OCI-LY1 (cell line): ENCODE results near the gene EBI3.
"Not testable (repeated sequence)": the region's sequence is repeated elsewhere in the genome, so short reads cannot be mapped to it uniquely, and the experiment has no call there.

Experiments used
- H2AFZ ChIP-seq: fragments of 200-600 bp; sonication (generic), shearing (Covaris generic); 2 replicates; pipeline ENCODE4 v1.6.0; 2014; ENCODE audit warnings: antibody characterized with exemption, mild to moderate bottlenecking, low read length
- H3F3A ChIP-seq: fragments of 200-600 bp; sonication (generic), shearing (Covaris generic); 2 replicates; pipeline ENCODE4 v1.6.0; 2014; ENCODE audit warnings: mild to moderate bottlenecking, antibody characterized with exemption, low read length, moderate library complexity; ENCODE audit not compliant: insufficient read depth
- H3K27ac ChIP-seq: fragments of 200-600 bp; sonication (generic); 2 replicates; pipeline ENCODE4 v1.5.1; 2014; ENCODE audit warnings: low read length, mixed run types, mild to moderate bottlenecking, low read depth; ENCODE audit not compliant: poor library complexity, severe bottlenecking
- H3K27me3 ChIP-seq: fragments of 200-600 bp; sonication (generic); 2 replicates; pipeline ENCODE4 v1.6.0; 2014; ENCODE audit warnings: antibody characterized with exemption, mild to moderate bottlenecking, low read length, moderate library complexity; ENCODE audit not compliant: insufficient read depth
- H3K36me3 ChIP-seq: fragments of 200-600 bp; sonication (generic); 2 replicates; pipeline ENCODE4 v1.6.1; 2014; ENCODE audit warnings: mild to moderate bottlenecking, antibody characterized with exemption, low read length, moderate library complexity, mixed read lengths; ENCODE audit not compliant: insufficient read depth
- H3K4me1 ChIP-seq: fragments of 200-600 bp; sonication (generic); 2 replicates; pipeline ENCODE4 v1.5.1; 2014; ENCODE audit warnings: mild to moderate bottlenecking, low read length, moderate library complexity; ENCODE audit not compliant: insufficient read depth, severe bottlenecking
- H3K4me2 ChIP-seq: fragments of 200-600 bp; sonication (generic), shearing (Covaris generic); 2 replicates; pipeline ENCODE4 v1.6.1; 2014; ENCODE audit warnings: low read length
- H3K4me3 ChIP-seq: fragments of 200-600 bp; sonication (generic); 2 replicates; pipeline ENCODE4 v1.5.1; 2014; ENCODE audit warnings: low read length, low read depth, mild to moderate bottlenecking, mixed read lengths; ENCODE audit not compliant: poor library complexity, severe bottlenecking
- H3K79me2 ChIP-seq: fragments of 200-600 bp; shearing (Covaris generic); 2 replicates; pipeline ENCODE4 v1.6.1; 2016; ENCODE audit warnings: mixed run types, low read length, mixed read lengths; ENCODE audit not compliant: insufficient read depth
- H3K9ac ChIP-seq: fragments of 200-600 bp; sonication (generic), shearing (Covaris generic); 2 replicates; pipeline ENCODE4 v1.6.1; 2014; ENCODE audit warnings: mild to moderate bottlenecking, low read length, mixed read lengths
- H3K9me2 ChIP-seq: fragments of 200-600 bp; sonication (generic), shearing (Covaris generic); 2 replicates; pipeline ENCODE4 v1.6.1; 2014; ENCODE audit warnings: low read depth, mild to moderate bottlenecking, low read length, mixed read lengths
- H3K9me3 ChIP-seq: fragments of 200-600 bp; shearing (Covaris generic); 2 replicates; pipeline ENCODE4 v1.6.1; 2014; ENCODE audit warnings: low read length, mixed read lengths
- H4K20me1 ChIP-seq: fragments of 200-600 bp; sonication (generic), shearing (Covaris generic); 2 replicates; pipeline ENCODE4 v1.6.0; 2016; ENCODE audit warnings: mild to moderate bottlenecking, low read length; ENCODE audit not compliant: insufficient read depth
- EZH2 ChIP-seq: fragments of 200-600 bp; sonication (generic), shearing (Covaris generic); IDR thresholded peaks from 2 replicates; pipeline ENCODE4 v1.8.0; 2017; ENCODE audit warnings: borderline replicate concordance, mixed run types, mild to moderate bottlenecking, antibody characterized with exemption, low read length, moderate library complexity, mixed read lengths
- TF ChIP-seq, protein P1 (sequence below): fragments of 200-600 bp; sonication (generic), shearing (Covaris generic); IDR thresholded peaks from 2 replicates; pipeline ENCODE4 v1.5.1; 2017; ENCODE audit warnings: mild to moderate bottlenecking, antibody characterized with exemption, low read length, moderate library complexity, mixed read lengths

Gene EBI3

DNA sequence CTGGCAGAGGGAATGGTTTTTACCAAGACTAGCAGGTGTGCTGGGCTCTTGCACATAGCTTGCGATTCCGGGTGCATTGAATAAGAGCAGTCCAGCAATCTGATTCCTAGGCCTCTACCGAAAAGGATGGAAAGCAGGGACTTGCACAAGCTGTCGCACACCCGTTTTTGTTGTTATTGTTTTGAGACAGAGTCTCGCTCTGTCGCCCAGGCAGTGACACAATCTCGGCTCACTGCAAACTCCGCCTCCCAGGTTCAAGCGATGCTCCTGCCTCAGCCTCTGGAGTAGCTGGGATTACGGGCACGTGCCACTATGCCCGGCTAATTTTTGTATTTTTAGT lies 5.5 kb downstream of the EBI3 start:
- no peaks in the 10 kb centered on the region for H3K79me2 ChIP-seq
- TF ChIP-seq EZH2: no peak
- TF ChIP-seq, protein P1, sequence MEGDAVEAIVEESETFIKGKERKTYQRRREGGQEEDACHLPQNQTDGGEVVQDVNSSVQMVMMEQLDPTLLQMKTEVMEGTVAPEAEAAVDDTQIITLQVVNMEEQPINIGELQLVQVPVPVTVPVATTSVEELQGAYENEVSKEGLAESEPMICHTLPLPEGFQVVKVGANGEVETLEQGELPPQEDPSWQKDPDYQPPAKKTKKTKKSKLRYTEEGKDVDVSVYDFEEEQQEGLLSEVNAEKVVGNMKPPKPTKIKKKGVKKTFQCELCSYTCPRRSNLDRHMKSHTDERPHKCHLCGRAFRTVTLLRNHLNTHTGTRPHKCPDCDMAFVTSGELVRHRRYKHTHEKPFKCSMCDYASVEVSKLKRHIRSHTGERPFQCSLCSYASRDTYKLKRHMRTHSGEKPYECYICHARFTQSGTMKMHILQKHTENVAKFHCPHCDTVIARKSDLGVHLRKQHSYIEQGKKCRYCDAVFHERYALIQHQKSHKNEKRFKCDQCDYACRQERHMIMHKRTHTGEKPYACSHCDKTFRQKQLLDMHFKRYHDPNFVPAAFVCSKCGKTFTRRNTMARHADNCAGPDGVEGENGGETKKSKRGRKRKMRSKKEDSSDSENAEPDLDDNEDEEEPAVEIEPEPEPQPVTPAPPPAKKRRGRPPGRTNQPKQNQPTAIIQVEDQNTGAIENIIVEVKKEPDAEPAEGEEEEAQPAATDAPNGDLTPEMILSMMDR: no peak
- H3K27me3 ChIP-seq: no peaks in the 10 kb centered on the region
- no peaks in the 10 kb centered on the region for H3F3A ChIP-seq
- no peaks in the 10 kb centered on the region for H4K20me1 ChIP-seq
- no peak overlapping the region for H3K4me2 ChIP-seq
- no peaks in the 10 kb centered on the region for H3K36me3 ChIP-seq
- H2AFZ ChIP-seq: no peak overlapping the region
- H3K9me3 ChIP-seq: no peaks in the 10 kb centered on the region
- no peak overlapping the region for H3K9ac ChIP-seq
- H3K9me2 ChIP-seq: no peaks in the 10 kb centered on the region
- no peak overlapping the region for H3K27ac ChIP-seq
- no peaks in the 10 kb centered on the region for H3K4me1 ChIP-seq
- H3K4me3 ChIP-seq: no peak overlapping the region

DNA sequence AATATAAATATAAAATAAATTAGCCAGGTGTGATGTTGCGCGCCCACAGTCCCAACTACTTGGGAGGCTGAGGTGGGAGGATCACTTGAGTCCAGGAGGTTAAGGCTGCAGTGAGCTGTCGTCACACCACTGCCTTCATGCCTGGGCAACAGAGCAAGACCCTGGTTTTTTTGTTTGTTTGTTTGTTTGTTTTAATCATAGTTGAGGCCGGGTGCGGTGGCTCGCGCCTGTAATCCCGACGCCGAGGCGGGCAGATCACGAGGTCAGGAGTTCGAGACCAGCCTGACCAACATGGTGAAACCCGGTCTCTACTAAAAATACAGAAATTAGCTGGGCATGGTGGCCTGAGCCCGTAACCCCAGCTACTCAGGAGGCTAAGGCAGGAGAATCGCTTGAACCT lies 8.2 kb downstream of the EBI3 start:
- not testable (repeated sequence) for H3K27ac ChIP-seq, H3K27me3 ChIP-seq, H3K9me3 ChIP-seq, H4K20me1 ChIP-seq, H2AFZ ChIP-seq, H3K36me3 ChIP-seq, H3K9ac ChIP-seq, H3K4me3 ChIP-seq, H3K4me1 ChIP-seq, H3K79me2 ChIP-seq, H3F3A ChIP-seq, H3K9me2 ChIP-seq, H3K4me2 ChIP-seq

DNA sequence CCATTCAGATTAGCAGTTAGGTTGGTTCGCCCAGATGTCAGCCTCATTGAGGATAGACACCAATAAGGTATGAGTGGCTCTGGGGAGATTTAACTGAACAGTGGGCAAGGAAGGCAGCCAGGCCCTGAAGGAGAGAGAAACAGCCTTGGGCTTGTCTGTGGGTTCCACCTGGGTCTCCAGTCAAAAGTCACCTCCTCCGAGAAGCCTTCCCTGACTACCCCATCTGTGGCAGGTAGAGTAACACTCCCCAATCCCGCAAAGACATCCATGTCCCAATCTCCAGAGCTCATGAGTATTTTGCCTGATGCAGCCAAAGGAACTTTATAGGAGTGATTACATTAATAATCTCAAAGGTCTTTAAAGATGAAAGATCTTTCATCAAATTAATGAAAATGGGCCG lies 9.5 kb downstream of the EBI3 start:
- Histone ChIP-seq H3K9me3 (no peaks in the 10 kb centered on the region), H3K36me3 (no peaks in the 10 kb centered on the region), H3K27me3 (no peaks in the 10 kb centered on the region; the same call in 1 of the 2 replicates)

DNA sequence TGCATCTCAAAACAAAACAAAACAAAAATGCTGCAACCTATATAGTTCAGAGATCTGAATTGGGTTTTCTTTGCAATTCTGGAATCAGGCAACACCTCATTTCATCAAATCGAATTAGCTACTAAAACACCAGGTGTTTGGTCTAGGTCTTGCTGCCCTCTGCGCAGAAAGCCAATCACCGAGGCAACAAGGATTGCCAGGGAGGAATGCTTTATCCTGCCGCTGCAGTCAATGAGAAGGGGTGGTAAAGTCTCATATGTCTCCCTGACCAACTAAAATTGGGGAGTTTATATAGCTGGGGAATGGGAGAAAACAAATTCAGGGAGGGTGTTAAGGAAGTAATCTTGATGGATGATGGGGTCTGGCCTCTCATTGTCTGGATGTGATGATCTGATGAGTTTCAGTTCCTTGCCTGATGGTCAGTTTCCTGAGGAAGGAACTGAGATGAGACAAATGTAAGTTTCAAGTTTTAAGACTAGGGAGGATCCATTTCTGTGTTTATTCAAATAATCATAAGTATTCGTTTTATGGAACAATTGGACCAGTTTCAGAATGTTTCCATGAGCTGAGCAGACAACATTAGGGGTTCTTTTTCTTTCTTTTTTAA lies 12.6 kb downstream of the EBI3 start:
- no peaks in the 10 kb centered on the region for H3K9me3 ChIP-seq
- no peaks in the 10 kb centered on the region for H3K36me3 ChIP-seq
- H4K20me1 ChIP-seq: no peaks in the 10 kb centered on the region
- H3K79me2 ChIP-seq: no peaks in the 10 kb centered on the region
- TF ChIP-seq, protein P1: no peak
- no peak for TF ChIP-seq EZH2
- H3F3A ChIP-seq: no peaks in the 10 kb centered on the region
- no peaks in the 10 kb centered on the region for H3K9me2 ChIP-seq
- no peak overlapping the region for H3K9ac ChIP-seq
- H2AFZ ChIP-seq: no peak overlapping the region
- H3K27me3 ChIP-seq: no peaks in the 10 kb centered on the region; the same call in 1 of the 2 replicates
- no peak overlapping the region for H3K4me3 ChIP-seq
- no peak overlapping the region for H3K4me2 ChIP-seq
- H3K4me1 ChIP-seq: peaks cover 6% of the 10 kb centered on the region
- no peak overlapping the region for H3K27ac ChIP-seq

More for the DNA sequence above, 9.5 kb downstream of the EBI3 start:
- Histone ChIP-seq H3K9me2 (no peaks in the 10 kb centered on the region), H3K9ac (no peak overlapping the region), H3K4me2 (no peak overlapping the region), H3K27ac (no peak overlapping the region), H2AFZ (no peak overlapping the region), H3K4me3 (no peak overlapping the region), H4K20me1 (no peaks in the 10 kb centered on the region), H3F3A (no peaks in the 10 kb centered on the region), H3K79me2 (no peaks in the 10 kb centered on the region), H3K4me1 (no peaks in the 10 kb centered on the region)
- TF ChIP-seq EZH2: no peak
- TF ChIP-seq, protein P1: no peak

DNA sequence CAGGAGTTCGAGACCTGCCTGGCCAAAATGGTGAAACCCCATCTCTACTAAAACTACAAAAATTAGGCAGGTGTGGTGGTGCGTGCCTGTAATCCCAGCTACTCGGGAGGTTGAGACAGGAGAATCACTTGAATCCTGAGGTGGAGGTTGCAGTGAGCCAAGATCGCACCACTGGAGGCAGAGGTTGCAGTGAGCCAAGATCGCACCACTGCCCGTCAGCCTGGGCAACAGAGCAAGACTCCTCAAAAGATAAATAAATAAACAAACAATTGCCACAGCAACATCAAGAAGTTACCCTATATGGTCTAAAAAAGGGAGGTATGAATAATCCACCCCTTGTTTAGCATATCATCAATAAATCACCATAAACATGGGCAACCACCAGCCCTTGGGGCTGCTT lies 16.6 kb downstream of the EBI3 start:
- H3K79me2 ChIP-seq, H3K9ac ChIP-seq, H4K20me1 ChIP-seq, H3K27me3 ChIP-seq, H3K9me2 ChIP-seq, H3K27ac ChIP-seq, H3F3A ChIP-seq, H3K9me3 ChIP-seq: not testable (repeated sequence)
- peak overlapping the region; percentile 93 for H3K4me2 ChIP-seq
- peak overlapping the region; percentile 94; the same call in 1 of the 2 replicates for H2AFZ ChIP-seq
- H3K36me3 ChIP-seq: peaks cover 22% of the 10 kb centered on the region
- H3K4me3 ChIP-seq: peak overlapping the region; percentile 74
- H3K4me1 ChIP-seq: peaks cover 14% of the 10 kb centered on the region
